Activated naive CD8-positive, alpha-beta T cell treated with anti-CD3 and anti-CD28 coated beads, Interleukin-2, amount 50 U/mL, for 24 hours (primary cell): Measurements from ENCODE around the gene DDHD1.
"Not testable (repeated sequence)": the region's sequence is repeated elsewhere in the genome, so short reads cannot be mapped to it uniquely, and the experiment has no call there.

ENCODE experiments used
- ATAC-seq: fragments of 150-1000 bp; cut with Tn5 transposase; one replicate; pipeline ENCODE4 v1.10.0; 2021
- DNase-seq: peaks from one replicate; pipeline ENCODE4 v3.0.0; 2021
- H3K27ac Mint-ChIP-seq: one replicate; pipeline ENCODE4 v1.8.0; 2021; ENCODE audit warnings: mild to moderate bottlenecking, mixed read lengths
- H3K27me3 Mint-ChIP-seq: one replicate; pipeline ENCODE4 v1.8.0; 2021; ENCODE audit warnings: mixed read lengths
- H3K36me3 Mint-ChIP-seq: one replicate; pipeline ENCODE4 v1.8.0; 2021; ENCODE audit warnings: low read depth, mixed read lengths
- H3K4me1 Mint-ChIP-seq: one replicate; pipeline ENCODE4 v1.8.0; 2021; ENCODE audit warnings: mixed read lengths
- H3K4me3 Mint-ChIP-seq: one replicate; pipeline ENCODE4 v1.8.0; 2021; ENCODE audit warnings: mild to moderate bottlenecking, moderate library complexity, mixed read lengths
- H3K9me3 Mint-ChIP-seq: one replicate; pipeline ENCODE4 v1.8.0; 2021; ENCODE audit warnings: mixed read lengths

The DDHD1 gene

GRCh38 chr14:53140585-53140984 lies 12.5 kb downstream of the DDHD1 start:
- no peaks in the 10 kb centered on the region for H3K27me3 Mint-ChIP-seq
- peaks cover 48% of the 10 kb centered on the region for H3K9me3 Mint-ChIP-seq
- H3K27ac Mint-ChIP-seq, result no peak overlapping the region
- DNase-seq (no peak), ATAC-seq (no peak)
- H3K4me3 Mint-ChIP-seq, result no peak overlapping the region
- peaks cover 50% of the 10 kb centered on the region for H3K4me1 Mint-ChIP-seq
- H3K36me3 Mint-ChIP-seq, result peaks cover 77% of the 10 kb centered on the region

GRCh38 chr14:53137568-53138203 lies 15.4 kb downstream of the DDHD1 start:
- H3K9me3 Mint-ChIP-seq, result peaks cover 47% of the 10 kb centered on the region
- H3K36me3 Mint-ChIP-seq, result peaks cover 64% of the 10 kb centered on the region
- no peak overlapping the region for H3K27ac Mint-ChIP-seq
- ATAC-seq (no peak), DNase-seq (no peak)
- H3K4me3 Mint-ChIP-seq, result no peak overlapping the region
- H3K27me3 Mint-ChIP-seq, result no peaks in the 10 kb centered on the region
- H3K4me1 Mint-ChIP-seq, result peaks cover 28% of the 10 kb centered on the region

GRCh38 chr14:53130491-53130890 lies 22.6 kb downstream of the DDHD1 start:
- H3K36me3 Mint-ChIP-seq, result peaks cover 17% of the 10 kb centered on the region
- DNase-seq, result not testable (repeated sequence)

GRCh38 chr14:53128303-53129028 lies 24.7 kb downstream of the DDHD1 start:
- peak; percentile 50 for ATAC-seq
- no peak for DNase-seq
- H3K27ac Mint-ChIP-seq, result peak overlapping the region; percentile 87
- H3K4me1 Mint-ChIP-seq, result peaks cover 41% of the 10 kb centered on the region
- H3K36me3 Mint-ChIP-seq, result peaks cover 13% of the 10 kb centered on the region
- no peaks in the 10 kb centered on the region for H3K27me3 Mint-ChIP-seq
- H3K4me3 Mint-ChIP-seq, result no peak overlapping the region
- peaks cover 8% of the 10 kb centered on the region for H3K9me3 Mint-ChIP-seq

More at GRCh38 chr14:53130491-53130890, 22.6 kb downstream of the DDHD1 start:
- H3K27me3 Mint-ChIP-seq, H3K27ac Mint-ChIP-seq, H3K4me3 Mint-ChIP-seq, ATAC-seq: not testable (repeated sequence)
- H3K4me1 Mint-ChIP-seq, result peaks cover 37% of the 10 kb centered on the region
- H3K9me3 Mint-ChIP-seq, result peaks cover 12% of the 10 kb centered on the region

GRCh38 chr14:53127832-53128231 lies 25.3 kb downstream of the DDHD1 start:
- Mint-ChIP-seq H3K4me1 (peaks cover 41% of the 10 kb centered on the region), H3K27me3 (no peaks in the 10 kb centered on the region), H3K9me3 (peaks cover 8% of the 10 kb centered on the region), H3K27ac (peak overlapping the region; percentile 87), H3K4me3 (peak overlapping the region; percentile 60), H3K36me3 (peaks cover 14% of the 10 kb centered on the region)
- ATAC-seq (peak; percentile 63), DNase-seq (no peak)

- peak overlapping the region; percentile 60 for H3K4me3 Mint-ChIP-seq
- peaks cover 14% of the 10 kb centered on the region for H3K36me3 Mint-ChIP-seq
- H3K27me3 Mint-ChIP-seq, result no peaks in the 10 kb centered on the region
- H3K4me1 Mint-ChIP-seq, result peaks cover 41% of the 10 kb centered on the region
- no peak for ATAC-seq
- DNase-seq, result no peak
- H3K9me3 Mint-ChIP-seq, result peaks cover 8% of the 10 kb centered on the region
- H3K27ac Mint-ChIP-seq, result peak overlapping the region; percentile 87
These were observed 26.0 kb downstream of the DDHD1 start for GRCh38 chr14:53127151-53127550.

- no peak for DNase-seq
- peak overlapping the region; percentile 87 for H3K27ac Mint-ChIP-seq
- no peak for ATAC-seq
- H3K36me3 Mint-ChIP-seq, result peaks cover 18% of the 10 kb centered on the region
- peak overlapping the region; percentile 60 for H3K4me3 Mint-ChIP-seq
- H3K4me1 Mint-ChIP-seq, result peaks cover 41% of the 10 kb centered on the region
- H3K9me3 Mint-ChIP-seq, result peaks cover 8% of the 10 kb centered on the region
- no peaks in the 10 kb centered on the region for H3K27me3 Mint-ChIP-seq
These were observed 26.4 kb downstream of the DDHD1 start for GRCh38 chr14:53126731-53127130.

GRCh38 chr14:53124786-53125185 lies 28.3 kb downstream of the DDHD1 start:
- H3K27me3 Mint-ChIP-seq, result no peaks in the 10 kb centered on the region

GRCh38 chr14:53121419-53121818 lies 31.7 kb downstream of the DDHD1 start:
- peaks cover 30% of the 10 kb centered on the region for H3K36me3 Mint-ChIP-seq
- H3K27me3 Mint-ChIP-seq, DNase-seq, H3K4me3 Mint-ChIP-seq, H3K27ac Mint-ChIP-seq, ATAC-seq: not testable (repeated sequence)
- peaks cover 18% of the 10 kb centered on the region for H3K9me3 Mint-ChIP-seq
- peaks cover 47% of the 10 kb centered on the region for H3K4me1 Mint-ChIP-seq

More at GRCh38 chr14:53124786-53125185, 28.3 kb downstream of the DDHD1 start:
- no peak for DNase-seq
- peaks cover 45% of the 10 kb centered on the region for H3K4me1 Mint-ChIP-seq
- H3K4me3 Mint-ChIP-seq, result no peak overlapping the region
- H3K36me3 Mint-ChIP-seq, result peaks cover 28% of the 10 kb centered on the region
- ATAC-seq, result no peak
- no peak overlapping the region for H3K27ac Mint-ChIP-seq
- peaks cover 14% of the 10 kb centered on the region for H3K9me3 Mint-ChIP-seq

GRCh38 chr14:53117479-53117878 lies 35.6 kb downstream of the DDHD1 start:
- Mint-ChIP-seq H3K36me3 (peaks cover 36% of the 10 kb centered on the region), H3K9me3 (peaks cover 26% of the 10 kb centered on the region), H3K4me1 (peaks cover 54% of the 10 kb centered on the region)
- H3K4me3 Mint-ChIP-seq, H3K27me3 Mint-ChIP-seq, DNase-seq, H3K27ac Mint-ChIP-seq, ATAC-seq: not testable (repeated sequence)

GRCh38 chr14:53113989-53114388 lies 39.1 kb downstream of the DDHD1 start:
- Mint-ChIP-seq H3K4me1 (peaks cover 42% of the 10 kb centered on the region), H3K27me3 (no peaks in the 10 kb centered on the region), H3K9me3 (peaks cover 20% of the 10 kb centered on the region), H3K27ac (no peak overlapping the region), H3K36me3 (peaks cover 16% of the 10 kb centered on the region), H3K4me3 (no peak overlapping the region)
- ATAC-seq, result no peak
- no peak for DNase-seq

- DNase-seq (no peak), ATAC-seq (no peak)
- Mint-ChIP-seq H3K27ac (no peak overlapping the region), H3K27me3 (no peaks in the 10 kb centered on the region), H3K4me3 (no peak overlapping the region), H3K4me1 (peaks cover 18% of the 10 kb centered on the region), H3K36me3 (peaks cover 6% of the 10 kb centered on the region), H3K9me3 (no peaks in the 10 kb centered on the region)
These were observed 43.0 kb downstream of the DDHD1 start for GRCh38 chr14:53110096-53110495.

GRCh38 chr14:53109105-53110041 lies 43.8 kb downstream of the DDHD1 start:
- Mint-ChIP-seq H3K9me3 (no peaks in the 10 kb centered on the region), H3K27ac (no peak overlapping the region), H3K27me3 (no peaks in the 10 kb centered on the region), H3K4me3 (no peak overlapping the region), H3K36me3 (peaks cover 5% of the 10 kb centered on the region), H3K4me1 (peaks cover 12% of the 10 kb centered on the region)
- ATAC-seq (peak; percentile 85), DNase-seq (peak; percentile 61)

GRCh38 chr14:53108292-53109104 lies 44.6 kb downstream of the DDHD1 start:
- no peak for DNase-seq
- H3K4me3 Mint-ChIP-seq, result no peak overlapping the region
- H3K27me3 Mint-ChIP-seq, result no peaks in the 10 kb centered on the region
- peaks cover 12% of the 10 kb centered on the region for H3K4me1 Mint-ChIP-seq
- H3K9me3 Mint-ChIP-seq, result no peaks in the 10 kb centered on the region
- no peak for ATAC-seq
- H3K27ac Mint-ChIP-seq, result no peak overlapping the region
- peaks cover 6% of the 10 kb centered on the region for H3K36me3 Mint-ChIP-seq
